Measurements from ENCODE around the gene MSI2.

DNA sequence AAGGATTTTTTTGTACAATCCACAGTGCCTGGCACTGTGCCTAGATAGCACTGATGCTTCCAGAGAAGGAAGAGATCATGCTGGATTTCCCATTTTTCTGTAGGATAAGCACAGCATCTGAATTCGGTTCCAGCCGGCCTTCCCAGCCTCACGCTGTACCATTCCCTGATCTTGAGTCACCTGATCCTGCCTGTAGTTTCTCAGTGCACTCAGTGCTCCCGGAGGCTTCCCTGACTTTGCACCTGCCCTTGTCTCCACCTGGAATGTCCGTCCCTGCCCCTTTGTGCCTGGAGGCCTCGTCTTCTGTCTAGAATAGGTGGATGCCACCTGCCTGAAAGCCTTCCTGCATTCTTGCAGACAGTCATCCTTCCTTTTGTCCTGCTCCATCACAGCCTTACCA lies 308.9 kb downstream of the MSI2 start:
- no peak for TF ChIP-seq RAD21 (IDR thresholded peaks at IDR 0.05; ENCODE audit: low read depth)
- TF ChIP-seq EP300 (IDR thresholded peaks at IDR 0.05; ENCODE audit: borderline replicate concordance) = no peak
- no peak for TF ChIP-seq YY1 (IDR thresholded peaks at IDR 0.05; ENCODE audit: low read depth)
- no peak for TF ChIP-seq CEBPB (IDR thresholded peaks at IDR 0.05)
- TF ChIP-seq, protein P1, sequence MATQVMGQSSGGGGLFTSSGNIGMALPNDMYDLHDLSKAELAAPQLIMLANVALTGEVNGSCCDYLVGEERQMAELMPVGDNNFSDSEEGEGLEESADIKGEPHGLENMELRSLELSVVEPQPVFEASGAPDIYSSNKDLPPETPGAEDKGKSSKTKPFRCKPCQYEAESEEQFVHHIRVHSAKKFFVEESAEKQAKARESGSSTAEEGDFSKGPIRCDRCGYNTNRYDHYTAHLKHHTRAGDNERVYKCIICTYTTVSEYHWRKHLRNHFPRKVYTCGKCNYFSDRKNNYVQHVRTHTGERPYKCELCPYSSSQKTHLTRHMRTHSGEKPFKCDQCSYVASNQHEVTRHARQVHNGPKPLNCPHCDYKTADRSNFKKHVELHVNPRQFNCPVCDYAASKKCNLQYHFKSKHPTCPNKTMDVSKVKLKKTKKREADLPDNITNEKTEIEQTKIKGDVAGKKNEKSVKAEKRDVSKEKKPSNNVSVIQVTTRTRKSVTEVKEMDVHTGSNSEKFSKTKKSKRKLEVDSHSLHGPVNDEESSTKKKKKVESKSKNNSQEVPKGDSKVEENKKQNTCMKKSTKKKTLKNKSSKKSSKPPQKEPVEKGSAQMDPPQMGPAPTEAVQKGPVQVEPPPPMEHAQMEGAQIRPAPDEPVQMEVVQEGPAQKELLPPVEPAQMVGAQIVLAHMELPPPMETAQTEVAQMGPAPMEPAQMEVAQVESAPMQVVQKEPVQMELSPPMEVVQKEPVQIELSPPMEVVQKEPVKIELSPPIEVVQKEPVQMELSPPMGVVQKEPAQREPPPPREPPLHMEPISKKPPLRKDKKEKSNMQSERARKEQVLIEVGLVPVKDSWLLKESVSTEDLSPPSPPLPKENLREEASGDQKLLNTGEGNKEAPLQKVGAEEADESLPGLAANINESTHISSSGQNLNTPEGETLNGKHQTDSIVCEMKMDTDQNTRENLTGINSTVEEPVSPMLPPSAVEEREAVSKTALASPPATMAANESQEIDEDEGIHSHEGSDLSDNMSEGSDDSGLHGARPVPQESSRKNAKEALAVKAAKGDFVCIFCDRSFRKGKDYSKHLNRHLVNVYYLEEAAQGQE (IDR thresholded peaks at IDR 0.05; ENCODE audit: low read depth) = no peak
- no peak for TF ChIP-seq TAF1 (IDR thresholded peaks at IDR 0.05; ENCODE audit: low read depth)
- no peak for TF ChIP-seq TEAD4 (IDR thresholded peaks at IDR 0.05)
- no peak for TF ChIP-seq EGR1 (IDR thresholded peaks at IDR 0.05)
- no peak for TF ChIP-seq ZBTB7A (IDR thresholded peaks at IDR 0.05; ENCODE audit: low read depth)
- TF ChIP-seq, protein P2, sequence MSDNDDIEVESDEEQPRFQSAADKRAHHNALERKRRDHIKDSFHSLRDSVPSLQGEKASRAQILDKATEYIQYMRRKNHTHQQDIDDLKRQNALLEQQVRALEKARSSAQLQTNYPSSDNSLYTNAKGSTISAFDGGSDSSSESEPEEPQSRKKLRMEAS (IDR thresholded peaks at IDR 0.05) = no peak
- TF ChIP-seq CREB1 (IDR thresholded peaks at IDR 0.05; ENCODE audit: low read depth) = no peak
- TF ChIP-seq NFIC (IDR thresholded peaks at IDR 0.05) = no peak
- no peak for TF ChIP-seq FOXM1 (IDR thresholded peaks at IDR 0.05; ENCODE audit: borderline replicate concordance, low read depth)
- TF ChIP-seq, protein P3, sequence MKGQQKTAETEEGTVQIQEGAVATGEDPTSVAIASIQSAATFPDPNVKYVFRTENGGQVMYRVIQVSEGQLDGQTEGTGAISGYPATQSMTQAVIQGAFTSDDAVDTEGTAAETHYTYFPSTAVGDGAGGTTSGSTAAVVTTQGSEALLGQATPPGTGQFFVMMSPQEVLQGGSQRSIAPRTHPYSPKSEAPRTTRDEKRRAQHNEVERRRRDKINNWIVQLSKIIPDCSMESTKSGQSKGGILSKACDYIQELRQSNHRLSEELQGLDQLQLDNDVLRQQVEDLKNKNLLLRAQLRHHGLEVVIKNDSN (IDR thresholded peaks at IDR 0.05) = no peak

Data from Ishikawa (cell line).